ENCODE measurements around the gene SUN1.

SUN1 gene

DNA sequence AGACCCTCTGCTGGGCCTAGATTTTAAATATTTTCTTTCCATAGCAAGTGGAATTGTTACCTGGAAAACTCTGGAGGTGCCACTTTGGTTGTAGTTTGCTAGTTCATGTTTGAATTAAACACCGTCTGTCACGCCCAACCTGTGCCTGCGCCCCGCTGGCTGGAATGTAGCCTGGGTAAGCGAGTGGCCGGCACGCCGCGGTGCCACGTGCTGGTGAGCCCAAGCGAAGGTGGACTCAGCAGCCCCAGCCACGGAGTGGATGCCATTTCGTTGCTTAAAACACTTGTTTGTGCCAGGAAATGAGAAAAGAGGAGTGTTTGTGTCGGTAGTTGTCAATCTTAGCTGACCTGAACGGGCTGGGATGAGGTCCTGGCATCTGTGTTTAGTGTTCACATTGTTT is 46.8 kb downstream of the SUN1 start:
- no peak for FAIRE-seq

DNA sequence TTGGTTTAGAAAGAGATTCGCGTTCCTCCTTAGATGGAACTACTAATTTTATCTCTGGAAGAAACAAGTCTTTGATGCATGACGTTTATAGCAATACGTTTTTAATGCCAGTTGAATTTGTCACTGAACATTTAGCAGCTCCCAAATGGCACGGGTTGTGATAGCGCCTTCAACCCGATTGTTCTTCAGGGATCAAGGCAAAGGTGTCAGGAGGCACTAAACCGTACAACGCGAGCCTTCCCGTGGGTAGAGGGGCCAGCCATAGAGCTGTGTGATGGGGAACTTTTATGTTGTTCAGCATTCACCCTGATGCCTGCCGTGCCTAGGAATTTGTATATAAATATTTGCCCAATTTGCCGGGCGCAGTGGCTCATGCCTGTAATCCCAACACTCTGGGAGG is 47.4 kb downstream of the SUN1 start:
- FAIRE-seq: no peak

DNA sequence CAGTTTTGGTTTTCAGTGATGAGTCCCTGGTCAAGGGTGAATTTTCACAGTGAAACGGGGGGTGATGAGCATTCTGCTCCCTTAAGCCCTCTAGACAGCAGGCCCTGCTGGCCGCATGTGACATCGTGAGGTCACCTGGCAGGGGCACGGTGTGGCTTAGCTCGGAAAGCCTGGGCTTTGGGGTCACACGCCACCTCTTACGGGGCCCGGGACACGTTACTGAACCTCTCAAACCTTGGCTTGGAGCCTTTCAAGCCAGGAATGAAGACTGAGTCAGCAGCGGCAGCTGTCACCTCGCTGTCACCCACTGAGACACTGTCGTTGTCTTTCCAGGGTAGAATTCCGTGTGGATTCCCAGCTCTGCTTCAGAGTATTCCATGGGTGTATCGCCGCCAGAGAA is 48.2 kb downstream of the SUN1 start:
- no peak for FAIRE-seq

DNA sequence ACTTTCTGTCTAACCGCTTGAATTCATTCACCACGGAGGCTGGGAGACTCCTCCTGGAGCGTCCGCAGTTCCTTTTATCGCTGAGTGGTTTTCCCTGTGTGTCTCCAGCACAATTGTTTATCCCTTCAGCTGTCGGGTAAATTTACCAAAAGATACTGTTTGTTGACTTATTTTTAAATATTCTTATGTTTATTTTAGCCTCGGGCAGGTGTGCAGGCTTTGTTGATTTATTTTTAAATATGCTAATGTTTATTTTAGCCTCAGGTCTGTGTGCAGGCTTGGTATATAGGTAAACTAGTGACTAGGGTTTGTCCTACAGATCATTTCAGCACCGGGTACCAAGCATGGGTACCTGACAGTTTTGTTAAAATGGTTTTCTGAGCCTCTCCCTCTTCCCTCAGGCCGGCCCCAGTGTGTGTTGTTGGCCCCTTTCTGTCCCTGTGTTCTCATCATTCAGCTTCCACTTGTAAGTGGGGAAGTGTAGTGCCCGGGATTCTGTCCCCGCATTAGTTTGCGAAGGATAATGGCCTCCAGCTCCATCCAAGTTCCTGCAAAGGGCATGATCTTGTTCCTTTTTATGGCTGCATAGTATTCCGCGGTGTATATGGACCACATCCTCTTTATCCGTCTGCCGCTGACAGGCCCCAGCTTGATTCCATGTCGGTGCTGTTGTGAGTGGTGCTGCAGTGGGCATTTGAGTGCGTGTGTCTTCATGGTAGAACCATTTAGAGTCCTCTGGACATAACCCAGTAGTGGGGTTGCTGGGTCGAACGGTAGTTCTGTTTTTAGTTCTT is 49.4 kb downstream of the SUN1 start:
- no peak for FAIRE-seq

DNA sequence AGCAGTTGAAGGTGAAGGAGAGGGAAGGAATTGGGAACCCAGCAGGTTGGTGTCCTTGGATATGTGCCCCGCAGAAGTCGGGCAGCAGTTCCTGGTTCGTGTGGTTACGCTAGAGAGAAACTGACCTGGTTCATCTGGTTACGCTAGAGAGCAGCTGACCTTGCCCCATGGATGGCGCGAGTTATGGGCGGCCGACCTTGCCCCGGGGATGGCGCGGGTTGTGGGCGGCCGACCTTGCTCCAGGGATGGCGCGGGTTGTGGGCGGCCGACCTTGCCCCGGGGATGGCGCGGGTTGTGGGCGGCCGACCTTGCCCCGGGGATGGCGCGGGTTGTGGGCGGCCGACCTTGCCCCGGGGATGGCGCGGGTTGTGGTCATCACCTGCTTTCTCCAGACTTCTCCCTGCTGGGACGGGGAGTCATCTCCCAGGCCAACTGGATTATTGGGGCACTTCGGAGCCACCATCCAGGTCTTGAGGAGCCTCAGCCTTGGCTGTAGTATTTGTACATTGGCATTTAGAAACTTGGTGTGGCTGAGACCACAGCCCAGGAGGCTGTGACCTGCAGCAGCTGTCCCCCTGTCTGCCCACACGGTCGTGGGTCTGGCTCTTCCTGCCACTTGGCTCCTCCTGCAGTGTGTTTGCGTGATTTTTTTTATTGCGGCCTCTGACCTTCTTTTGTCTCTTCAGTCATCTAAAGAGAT is 50.2 kb downstream of the SUN1 start:
- no peak for FAIRE-seq

DNA sequence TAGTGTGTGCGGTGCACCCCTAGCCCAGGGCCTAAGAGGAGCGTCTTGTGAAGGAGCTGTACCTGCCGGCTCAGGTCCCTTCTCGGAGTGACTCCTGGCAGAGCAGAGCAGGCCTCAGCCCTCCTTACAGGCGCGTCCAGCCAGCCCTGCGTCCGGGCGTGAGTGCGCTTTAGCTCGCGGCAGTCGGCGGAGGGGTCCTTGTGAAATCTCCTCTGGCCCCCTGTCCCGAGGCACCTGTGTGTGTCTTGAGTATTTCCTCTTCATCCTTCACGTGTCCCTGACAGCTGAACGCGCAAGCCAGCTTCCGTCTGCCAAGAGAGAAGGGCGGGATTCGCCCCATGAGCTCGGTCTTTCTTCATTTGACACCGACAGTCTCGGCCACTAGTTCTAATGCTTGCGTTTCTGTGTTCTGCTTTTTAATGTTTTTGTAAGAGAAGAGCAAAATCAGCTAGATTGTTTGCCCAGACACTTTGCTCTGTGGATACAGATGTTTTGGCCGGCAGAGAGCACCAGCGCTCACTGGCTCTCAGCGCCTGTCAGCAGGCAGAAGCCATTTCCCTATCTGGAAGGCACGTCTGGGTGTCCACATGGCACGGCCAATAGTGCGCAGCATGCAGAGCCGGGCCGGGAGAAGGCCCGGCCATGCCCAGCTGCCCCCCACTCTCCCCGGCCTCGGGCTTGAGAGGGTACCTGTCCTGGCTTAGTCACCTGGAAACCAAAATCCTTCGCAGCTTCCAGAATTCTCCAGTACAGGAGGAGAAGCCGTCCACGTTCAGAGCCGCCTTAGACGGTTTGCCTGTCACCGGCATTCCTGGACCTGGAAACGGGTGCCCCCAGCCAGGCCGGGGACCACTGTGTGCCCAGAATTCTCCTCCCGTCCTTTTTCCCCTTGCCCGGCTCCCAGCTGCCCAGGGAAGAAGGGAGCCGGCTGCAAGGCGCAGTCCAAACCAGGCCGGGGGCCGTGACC is 51.1 kb downstream of the SUN1 start:
- no peak for FAIRE-seq

DNA sequence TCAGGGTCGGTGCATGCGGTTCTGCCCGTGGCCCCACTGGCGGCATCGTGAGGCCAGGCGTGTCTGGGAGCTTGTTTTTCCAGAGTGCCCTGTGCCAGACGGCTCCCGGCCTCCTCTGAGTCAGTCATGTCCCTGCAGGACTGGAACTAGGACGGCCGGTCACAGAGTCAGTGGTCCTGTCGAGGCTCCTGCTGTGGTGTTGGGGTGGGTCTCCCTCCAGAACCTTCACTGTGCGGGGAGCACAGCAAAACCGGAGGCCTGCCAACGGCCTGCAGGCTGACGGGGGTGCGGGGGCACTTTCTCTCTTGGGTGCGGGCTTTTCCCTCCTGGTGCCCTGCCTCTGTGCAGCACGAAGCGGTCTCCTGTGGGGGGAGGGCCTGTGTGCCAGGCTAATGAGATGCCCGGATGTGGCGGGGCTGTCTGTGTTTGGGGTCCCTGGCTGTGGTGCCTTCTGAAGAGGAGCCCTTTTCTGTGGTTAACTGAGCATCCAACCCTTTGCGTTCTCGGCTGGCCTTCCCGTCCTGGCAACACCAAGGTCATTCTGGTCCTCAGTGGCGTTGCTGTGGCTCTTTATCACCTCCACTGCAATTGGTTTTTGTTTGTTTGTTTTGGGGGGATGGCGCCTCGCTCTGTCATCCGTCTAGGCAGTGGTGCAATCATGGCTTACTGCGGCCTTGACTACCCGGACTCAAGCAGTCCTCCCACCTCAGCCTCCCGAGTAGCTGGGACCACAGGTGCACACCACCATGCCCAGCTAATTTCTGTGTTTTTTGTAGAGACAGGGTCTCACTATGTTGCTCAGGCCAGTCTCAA is 52.1 kb downstream of the SUN1 start:
- no peak for FAIRE-seq

DNA sequence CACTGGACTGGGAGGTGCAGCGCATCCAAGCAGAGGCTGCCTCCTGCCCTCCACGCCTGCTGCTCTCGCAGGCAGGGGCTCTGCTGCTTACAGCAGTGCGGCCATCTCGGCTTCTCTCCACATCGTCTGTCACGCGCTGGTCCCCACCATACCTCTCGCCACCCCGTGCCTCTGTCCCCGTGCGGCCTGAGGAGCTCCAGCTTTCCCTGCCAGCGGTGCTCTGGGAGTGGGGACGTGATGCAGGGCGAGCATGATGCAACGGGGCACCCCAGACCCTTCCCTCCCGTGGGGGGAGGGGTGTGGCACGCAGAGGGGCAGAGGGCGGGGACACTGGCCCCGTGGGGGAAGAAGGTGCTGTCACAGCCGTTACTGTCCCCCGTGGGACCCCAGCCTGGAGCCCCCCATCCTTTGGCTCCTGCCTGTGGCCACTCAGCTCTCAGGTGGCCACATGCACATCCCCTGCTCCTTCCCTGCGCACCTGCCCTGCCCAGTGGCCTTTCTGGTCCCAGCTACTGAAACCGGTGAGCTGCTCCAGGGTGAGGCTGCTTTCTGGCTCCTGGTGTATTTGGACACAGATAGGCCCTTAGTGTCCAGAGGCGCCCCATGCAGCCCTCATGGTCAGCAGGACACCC is 53.1 kb downstream of the SUN1 start:
- no peak for FAIRE-seq

DNA sequence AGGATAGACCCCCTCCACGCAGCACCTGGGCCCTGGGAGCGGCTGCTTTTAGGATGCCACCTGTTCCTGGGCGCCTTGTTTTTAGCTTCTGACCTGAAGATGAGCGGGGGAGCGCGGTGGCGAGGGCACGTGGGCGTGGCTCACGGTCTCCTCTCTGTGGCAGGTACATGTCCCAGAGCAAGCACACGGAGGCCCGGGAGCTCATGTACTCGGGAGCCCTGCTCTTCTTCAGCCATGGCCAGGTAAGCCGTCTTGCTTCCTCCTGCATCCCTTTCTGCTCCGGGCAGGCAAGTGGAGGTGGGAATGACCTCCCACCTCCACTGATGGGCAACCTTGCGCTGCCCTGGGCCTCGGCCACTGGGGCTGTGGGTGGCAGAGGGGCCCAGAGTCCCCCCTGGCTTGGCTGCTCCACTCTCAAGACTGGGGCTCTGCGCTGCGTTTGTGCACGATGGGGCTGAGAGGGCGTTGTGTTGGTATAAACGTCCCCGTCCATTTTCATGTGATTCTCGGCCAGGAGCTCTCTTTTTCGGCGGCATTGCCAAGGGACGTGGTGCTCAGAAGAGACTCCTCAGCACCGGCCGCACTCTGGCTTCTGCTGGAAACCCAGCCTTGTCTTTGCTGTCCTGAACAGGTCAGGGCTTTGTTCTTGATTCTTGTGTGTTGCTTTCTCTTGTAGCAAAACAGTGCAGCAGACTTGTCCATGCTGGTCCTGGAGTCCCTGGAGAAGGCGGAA is 53.8 kb downstream of the SUN1 start:
- no peak for FAIRE-seq

DNA sequence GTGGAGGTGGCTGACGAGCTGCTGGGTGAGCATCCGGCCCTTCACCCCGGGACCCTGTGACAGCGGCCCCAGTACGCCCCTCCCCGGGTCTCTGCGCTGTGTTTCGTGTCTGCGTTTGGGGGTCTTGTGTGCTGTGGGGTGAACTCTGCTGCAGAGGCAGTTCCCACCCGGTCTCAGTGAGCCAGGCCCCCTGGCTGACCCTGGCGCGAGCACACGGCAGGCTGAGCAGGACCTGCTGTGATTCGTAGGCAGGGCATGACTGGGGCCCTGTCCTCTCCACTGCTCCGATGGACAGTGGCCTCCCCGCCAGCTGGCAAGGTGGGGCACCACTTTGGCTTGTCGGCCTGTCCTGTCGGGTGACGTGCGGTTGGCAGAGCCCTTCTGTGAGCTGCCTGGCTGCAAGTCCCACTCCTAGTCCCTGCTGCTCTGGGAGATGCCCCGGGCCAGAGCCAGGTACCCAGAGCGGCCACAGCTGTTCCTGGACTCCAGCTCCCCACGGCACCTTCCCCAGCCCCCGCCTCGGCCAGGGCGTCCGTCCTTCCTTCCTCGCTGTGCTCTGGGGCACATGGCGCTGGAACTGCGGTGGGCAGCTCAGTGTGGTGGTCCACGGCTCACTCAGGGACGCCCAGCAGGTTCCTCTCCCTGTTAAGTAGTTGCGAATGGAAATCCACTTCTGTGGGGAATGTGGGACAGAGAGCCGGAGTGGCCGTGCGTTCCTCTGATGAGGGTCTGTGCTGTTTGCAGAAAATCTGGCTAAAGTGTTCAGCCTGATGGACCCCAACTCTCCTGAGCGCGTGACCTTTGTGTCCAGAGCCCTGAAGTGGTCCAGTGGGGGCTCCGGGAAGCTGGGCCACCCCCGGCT is 54.6 kb downstream of the SUN1 start:
- no peak for FAIRE-seq

DNA sequence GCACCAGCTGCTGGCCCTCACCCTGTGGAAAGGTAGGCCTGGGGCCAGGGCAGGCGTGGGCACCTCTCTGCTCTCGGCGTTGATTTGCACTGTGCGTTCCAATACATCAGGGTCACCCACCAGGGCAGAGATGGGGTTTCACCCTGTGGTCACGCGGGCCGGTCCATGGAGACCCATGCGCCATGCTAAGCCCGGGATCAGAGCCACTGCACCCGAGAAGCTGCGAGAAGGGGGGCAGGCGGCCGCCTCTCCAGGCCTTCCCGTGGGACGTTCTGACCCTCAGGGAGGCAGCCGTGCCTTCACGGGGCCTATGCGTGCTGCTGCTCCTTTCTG is 55.2 kb downstream of the SUN1 start:
- no peak for FAIRE-seq

DNA sequence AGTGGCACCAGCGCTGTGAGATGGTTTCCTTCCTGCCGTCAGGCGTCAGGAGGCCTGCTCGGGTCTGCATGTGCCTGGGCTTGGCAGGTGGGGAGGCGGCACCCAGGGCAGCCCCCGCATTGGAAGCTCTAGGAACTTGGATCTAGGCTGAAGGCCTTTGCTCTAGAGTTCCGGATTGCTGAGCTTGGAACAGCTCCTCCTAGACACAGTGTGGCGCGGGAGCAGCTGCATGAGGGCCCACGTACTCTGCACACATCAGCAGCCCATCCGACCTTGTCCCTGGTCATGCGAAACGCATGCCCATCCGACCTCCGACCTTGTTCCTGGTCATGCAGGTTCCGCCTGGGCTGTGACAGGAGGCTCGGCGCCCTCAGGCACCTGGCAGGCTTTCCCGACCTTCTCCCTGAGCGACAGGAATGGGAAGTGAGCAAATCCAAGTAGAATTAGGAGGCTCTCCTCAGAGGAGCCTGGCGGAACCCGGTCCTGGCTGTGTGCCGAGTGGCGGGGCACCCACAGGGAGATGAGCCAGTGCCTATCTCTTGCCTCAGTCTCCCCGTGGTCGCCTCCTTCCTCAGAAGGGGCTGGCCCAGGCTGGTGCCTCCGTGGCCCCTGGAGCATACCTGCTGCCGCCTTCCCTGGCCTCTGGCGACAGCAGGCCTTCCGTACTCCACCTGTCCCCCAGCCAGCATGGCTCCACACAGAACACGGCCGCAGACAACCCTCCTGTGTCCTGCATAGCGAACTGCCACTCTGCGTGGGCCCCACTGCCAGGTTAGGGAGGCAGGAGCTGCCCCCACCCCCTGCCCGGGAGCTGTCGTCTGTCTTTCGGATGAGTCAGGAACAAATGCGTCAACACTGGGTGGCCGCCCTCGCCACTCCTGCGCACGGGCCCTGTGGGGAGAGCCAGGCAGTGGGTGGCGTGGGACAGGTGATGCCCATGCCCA is 56.1 kb downstream of the SUN1 start:
- no peak for FAIRE-seq

DNA sequence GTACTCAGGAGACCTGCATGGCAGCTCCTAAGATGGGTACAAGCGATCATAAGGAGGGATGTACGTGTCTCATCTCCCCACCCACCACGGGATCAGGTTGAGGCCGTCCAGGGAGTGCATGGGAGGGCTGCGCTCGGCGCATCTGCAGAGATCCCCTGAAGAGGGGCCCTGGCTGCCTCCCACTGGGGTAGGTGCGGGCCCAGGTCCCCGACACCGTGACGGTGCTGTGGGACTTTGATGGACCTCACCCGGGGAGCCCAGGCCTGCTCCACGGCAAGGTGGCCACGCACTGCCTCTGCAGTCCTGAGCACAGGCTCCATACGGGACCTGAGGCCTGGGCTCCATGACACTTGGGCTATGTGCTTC is 56.7 kb downstream of the SUN1 start:
- FAIRE-seq: no peak

DNA sequence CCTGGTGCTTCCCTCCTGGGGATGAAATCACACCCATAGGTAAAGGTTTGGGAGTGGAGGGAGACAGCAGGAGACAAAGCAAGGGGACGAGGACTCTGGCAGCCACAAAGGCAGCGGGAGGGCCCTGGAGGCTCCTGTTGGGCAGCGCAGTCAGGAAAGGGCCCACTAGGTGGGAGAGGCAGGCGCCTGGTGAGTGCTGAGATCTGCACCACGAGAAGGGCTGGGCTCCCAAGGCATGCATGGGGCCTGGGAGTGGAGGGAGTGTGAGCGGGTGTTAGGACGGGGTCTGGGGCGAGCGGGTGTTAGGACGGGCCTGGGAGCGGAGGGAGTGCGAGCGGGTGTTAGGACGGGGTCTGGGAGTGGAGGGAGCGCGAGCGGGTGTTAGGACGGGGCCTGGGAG is 57.1 kb downstream of the SUN1 start:
- FAIRE-seq: no peak

DNA sequence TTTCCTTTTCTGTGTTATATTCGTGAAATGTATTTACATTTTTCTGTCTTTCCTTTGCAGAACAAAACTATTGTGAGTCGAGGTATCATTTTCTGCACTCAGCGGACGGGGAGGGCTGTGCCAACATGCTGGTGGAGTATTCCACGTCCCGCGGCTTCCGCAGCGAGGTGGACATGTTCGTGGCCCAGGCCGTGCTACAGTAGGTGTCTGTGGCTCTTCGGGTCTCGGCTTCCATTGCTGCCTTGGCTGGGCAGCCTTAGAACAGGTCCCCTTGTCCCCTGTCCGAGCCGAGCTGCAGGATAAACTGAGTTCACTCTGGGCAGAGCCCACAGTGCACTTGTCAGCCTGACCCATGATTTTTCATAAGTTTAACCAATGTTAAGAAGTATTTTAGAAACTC is 58.6 kb downstream of the SUN1 start:
- FAIRE-seq: no peak

DNA sequence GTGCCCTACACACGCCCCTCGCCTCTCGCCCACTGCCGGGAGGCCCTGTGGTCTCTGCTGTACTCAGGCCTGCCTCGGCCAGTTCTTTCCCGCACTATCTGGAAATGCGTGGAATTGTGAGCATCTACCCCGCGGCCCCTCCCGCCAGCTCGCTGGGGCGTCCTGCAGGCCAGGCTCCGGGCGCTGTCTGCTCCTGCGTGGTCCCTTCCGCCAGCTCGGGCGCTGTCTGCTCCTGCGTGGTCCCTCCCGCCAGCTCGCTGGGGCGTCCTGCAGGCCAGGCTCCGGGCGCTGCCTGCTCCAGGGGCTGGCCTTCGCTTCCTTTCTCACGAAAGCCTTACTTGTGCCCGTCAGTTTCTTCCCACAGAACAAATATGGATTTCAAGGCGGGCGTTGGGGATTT is 59.0 kb downstream of the SUN1 start:
- no peak for FAIRE-seq

DNA sequence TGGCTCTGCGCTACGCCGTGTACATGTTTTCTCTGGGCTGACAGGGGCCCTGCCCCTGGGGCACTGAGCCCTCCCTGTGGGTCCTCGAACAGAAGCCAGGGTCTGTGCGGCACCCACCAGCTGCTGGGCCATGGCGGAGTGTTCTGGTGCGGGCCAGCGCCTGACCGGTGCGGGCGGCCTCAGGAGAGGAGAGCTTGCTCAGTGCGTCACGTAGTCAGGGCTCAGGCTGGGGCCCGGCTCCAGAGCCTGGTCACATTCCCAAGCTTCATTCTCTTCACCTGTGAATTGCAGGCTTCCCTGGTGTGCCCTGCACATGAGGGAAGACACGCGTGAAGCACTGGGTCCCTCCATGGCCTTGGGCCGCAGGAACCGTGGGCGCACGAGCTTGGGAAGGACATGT is 59.5 kb downstream of the SUN1 start:
- FAIRE-seq: no peak

DNA sequence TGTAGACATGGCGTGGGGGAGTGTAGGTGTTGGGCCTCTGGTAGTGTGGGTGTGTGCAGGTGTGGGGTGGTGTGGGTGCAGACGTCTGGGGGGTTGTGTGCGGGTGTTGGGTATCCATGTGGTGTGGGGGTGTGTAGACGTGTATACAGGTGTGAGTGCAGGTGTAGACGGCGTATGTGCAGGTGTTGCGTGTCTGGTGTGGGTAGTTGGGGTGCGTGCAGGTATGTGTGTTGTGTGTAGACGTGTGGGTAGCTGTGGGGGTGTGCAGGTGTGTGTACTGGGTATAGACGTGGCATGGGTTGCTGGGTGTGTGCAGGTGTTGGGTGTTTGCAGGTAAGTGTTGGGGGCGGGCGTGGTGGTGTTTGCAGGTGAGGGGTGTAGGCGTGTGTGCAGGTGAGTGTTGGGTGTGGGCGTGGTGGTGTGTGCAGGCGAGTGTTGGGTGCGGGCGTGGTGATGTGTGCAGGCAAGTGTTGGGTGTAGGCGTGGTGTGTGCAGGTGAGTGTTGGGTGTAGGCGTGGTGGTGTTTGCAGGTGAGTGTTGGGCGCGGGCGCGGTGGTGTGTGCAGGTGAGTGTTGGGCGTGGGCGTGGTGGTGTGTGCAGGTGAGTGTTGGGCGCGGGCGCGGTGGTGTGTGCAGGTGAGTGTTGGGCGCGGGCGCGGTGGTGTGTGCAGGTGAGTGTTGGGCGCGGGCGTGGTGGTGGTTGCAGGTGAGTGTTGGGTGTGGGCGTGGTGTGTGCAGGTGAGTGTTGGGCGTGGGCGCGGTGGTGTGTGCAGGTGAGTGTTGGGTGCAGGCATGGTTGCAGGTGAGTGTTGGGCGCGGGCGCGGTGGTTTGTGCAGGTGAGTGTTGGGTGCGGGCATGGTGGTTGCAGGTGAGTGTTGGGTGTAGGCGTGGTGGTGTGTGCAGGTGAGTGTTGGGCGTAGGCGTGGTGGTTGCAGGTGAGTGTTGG is 60.6 kb downstream of the SUN1 start:
- no peak for FAIRE-seq
